MM.1S (cell line): ENCODE measurements around the gene TRDMT1.
A peak's percentile ranks its signal among the peaks of the same experiment; 100 is the strongest.

Experiments used
- DNase-seq: peaks from one replicate; pipeline ENCODE4 v3.0.0-alpha.2; 2015
- H2AFZ ChIP-seq: fragments of 300-600 bp; sonication (generic); 2 replicates; pipeline ENCODE4 v1.6.0; 2016; ENCODE audit warnings: antibody characterized with exemption, low read length
- H3F3A ChIP-seq: fragments of 300-600 bp; sonication (generic); 2 replicates; pipeline ENCODE4 v1.6.1; 2016; ENCODE audit warnings: mild to moderate bottlenecking, antibody characterized with exemption, low read length, moderate library complexity, mixed read lengths; ENCODE audit not compliant: insufficient read depth
- H3K27ac ChIP-seq: fragments of 300-600 bp; sonication (generic); 2 replicates; pipeline ENCODE4 v1.5.1; 2016; ENCODE audit warnings: mild to moderate bottlenecking, low read length
- H3K27me3 ChIP-seq: fragments of 300-600 bp; sonication (generic); replicated peaks from 2 replicates; pipeline ENCODE4 v1.6.0; 2016; ENCODE audit warnings: low read length; ENCODE audit not compliant: insufficient read depth
- H3K36me3 ChIP-seq: fragments of 300-600 bp; sonication (generic); replicated peaks from 2 replicates; pipeline ENCODE4 v1.6.1; 2016; ENCODE audit warnings: mild to moderate bottlenecking, low read length, mixed read lengths; ENCODE audit not compliant: insufficient read depth
- H3K4me1 ChIP-seq: fragments of 300-600 bp; sonication (generic); 2 replicates; pipeline ENCODE4 v1.6.1; 2016; ENCODE audit warnings: low read length, mixed read lengths
- H3K4me2 ChIP-seq: fragments of 300-600 bp; sonication (generic); 2 replicates; pipeline ENCODE4 v1.6.0; 2016; ENCODE audit warnings: low read depth, low read length
- H3K4me3 ChIP-seq: fragments of 300-600 bp; sonication (generic); 2 replicates; pipeline ENCODE4 v1.5.1; 2016; ENCODE audit warnings: low read length, mixed read lengths
- H3K79me2 ChIP-seq: fragments of 300-600 bp; sonication (generic); 2 replicates; pipeline ENCODE4 v1.6.1; 2016; ENCODE audit warnings: mixed run types, low read length, mixed read lengths
- H3K9ac ChIP-seq: fragments of 300-600 bp; sonication (generic); 2 replicates; pipeline ENCODE4 v1.6.1; 2016; ENCODE audit warnings: low read length, mixed read lengths
- H3K9me2 ChIP-seq: fragments of 300-600 bp; sonication (generic); replicated peaks from 2 replicates; pipeline ENCODE4 v1.6.1; 2016; ENCODE audit warnings: mild to moderate bottlenecking, low read length, mixed read lengths; ENCODE audit not compliant: insufficient read depth
- H3K9me3 ChIP-seq: fragments of 300-600 bp; sonication (generic); replicated peaks from 2 replicates; pipeline ENCODE4 v1.6.1; 2016; ENCODE audit warnings: mild to moderate bottlenecking, low read length, mixed read lengths; ENCODE audit not compliant: insufficient read depth
- H4K20me1 ChIP-seq: fragments of 300-600 bp; sonication (generic); 2 replicates; pipeline ENCODE4 v1.6.1; 2016; ENCODE audit warnings: mild to moderate bottlenecking, low read length, moderate library complexity, mixed read lengths; ENCODE audit not compliant: insufficient read depth
- CTCF ChIP-seq: fragments of 300-600 bp; sonication (generic); IDR thresholded peaks from 2 replicates; pipeline ENCODE4 v1.5.1; 2016; ENCODE audit warnings: antibody characterized with exemption, low read length, mixed read lengths
- EZH2 ChIP-seq: fragments of 300-600 bp; sonication (generic); optimal IDR thresholded peaks from 2 replicates; pipeline ENCODE3; 2017; ENCODE audit warnings: low read depth, mild to moderate bottlenecking, antibody characterized with exemption, low read length, mixed read lengths
- EZH2phosphoT487 ChIP-seq: fragments of 300-600 bp; sonication (generic); IDR thresholded peaks from 2 replicates; pipeline ENCODE4 v1.6.1; 2018; ENCODE audit warnings: antibody characterized with exemption, low read length

The TRDMT1 gene

GRCh38 chr10:17231788-17232187, 30.3 kb upstream of the TRDMT1 start:
- H3K4me2 ChIP-seq = peak overlapping the region; percentile 98
- H3F3A ChIP-seq = peaks cover 67% of the 10 kb centered on the region
- H3K9me3 ChIP-seq = no peaks in the 10 kb centered on the region
- H2AFZ ChIP-seq = no peak overlapping the region
- no peaks in the 10 kb centered on the region for H3K9me2 ChIP-seq
- no peaks in the 10 kb centered on the region for H3K27me3 ChIP-seq
- peak overlapping the region; percentile 90; the same call in 1 of the 2 replicates for H3K9ac ChIP-seq
- peak overlapping the region; percentile 69; the same call in 1 of the 2 replicates for H3K4me3 ChIP-seq
- TF ChIP-seq CTCF (no peak), EZH2 (no peak), EZH2phosphoT487 (no peak)
- H3K79me2 ChIP-seq = peaks cover 19% of the 10 kb centered on the region; the same call in 1 of the 2 replicates
- H4K20me1 ChIP-seq = no peaks in the 10 kb centered on the region
- peak overlapping the region; percentile 97; the same call in 1 of the 2 replicates for H3K27ac ChIP-seq
- no peak for DNase-seq
- peaks cover 14% of the 10 kb centered on the region; the same call in 1 of the 2 replicates for H3K36me3 ChIP-seq
- H3K4me1 ChIP-seq = peaks cover 22% of the 10 kb centered on the region

- Histone ChIP-seq H3K4me2 (peak overlapping the region; percentile 98), H3K27ac (peak overlapping the region; percentile 97), H3K4me1 (peaks cover 24% of the 10 kb centered on the region), H3K4me3 (peak overlapping the region; percentile 69), H4K20me1 (no peaks in the 10 kb centered on the region), H3K9me3 (no peaks in the 10 kb centered on the region), H3F3A (peaks cover 56% of the 10 kb centered on the region), H3K79me2 (peaks cover 22% of the 10 kb centered on the region; the same call in 1 of the 2 replicates), H2AFZ (peak overlapping the region; percentile 41), H3K27me3 (no peaks in the 10 kb centered on the region), H3K36me3 (0 out of 2 replicates have a peak, but pooled peaks cover 6% of the 10 kb centered on the region), H3K9me2 (no peaks in the 10 kb centered on the region), H3K9ac (peak overlapping the region; percentile 90)
- no peak for TF ChIP-seq EZH2
- TF ChIP-seq EZH2phosphoT487 = no peak
- no peak for TF ChIP-seq CTCF
- DNase-seq = peak; percentile 93
Observed at GRCh38 chr10:17229967-17230682, 28.7 kb upstream of the TRDMT1 start.

GRCh38 chr10:17229717-17229966, 28.2 kb upstream of the TRDMT1 start:
- Histone ChIP-seq H3K27ac (peak overlapping the region; percentile 97), H4K20me1 (no peaks in the 10 kb centered on the region), H3F3A (peaks cover 53% of the 10 kb centered on the region), H3K4me3 (peak overlapping the region; percentile 69), H3K79me2 (peaks cover 22% of the 10 kb centered on the region; the same call in 1 of the 2 replicates), H3K4me2 (peak overlapping the region; percentile 98), H3K9me3 (no peaks in the 10 kb centered on the region), H3K9me2 (no peaks in the 10 kb centered on the region), H3K27me3 (no peaks in the 10 kb centered on the region), H3K4me1 (peaks cover 24% of the 10 kb centered on the region), H2AFZ (peak overlapping the region; percentile 36), H3K9ac (peak overlapping the region; percentile 90), H3K36me3 (0 out of 2 replicates have a peak, but pooled peaks cover 4% of the 10 kb centered on the region)
- DNase-seq = no peak
- no peak for TF ChIP-seq CTCF
- TF ChIP-seq EZH2 = no peak
- no peak for TF ChIP-seq EZH2phosphoT487
